Neuronal stem cell (in vitro differentiated cells): ENCODE measurements around the gene SIMC1.
A peak's percentile ranks its signal among the peaks of the same experiment; 100 is the strongest.
"Not testable (repeated sequence)": the region's sequence is repeated elsewhere in the genome, so short reads cannot be mapped to it uniquely, and the experiment has no call there.

ENCODE experiments used
- DNase-seq: peaks from one replicate; pipeline ENCODE4 v3.0.0-alpha.2; 2013; ENCODE audit warnings: low spot score
- H2AFZ ChIP-seq: one replicate; pipeline ENCODE4 v1.6.1; 2013; ENCODE audit warnings: mild to moderate bottlenecking, low read length, inconsistent platforms
- H2AK5ac ChIP-seq: 2 replicates; pipeline ENCODE4 v1.6.1; 2013; ENCODE audit warnings: low read depth, mild to moderate bottlenecking, inconsistent platforms, low read length, moderate library complexity, mixed read lengths
- H2BK120ac ChIP-seq: 2 replicates; pipeline ENCODE4 v1.6.1; 2013; ENCODE audit warnings: low read depth, mild to moderate bottlenecking, inconsistent platforms, low read length, moderate library complexity, mixed read lengths
- H2BK12ac ChIP-seq: one replicate; pipeline ENCODE4 v1.6.1; 2013; ENCODE audit warnings: low read length, inconsistent platforms
- H2BK15ac ChIP-seq: 2 replicates; pipeline ENCODE4 v1.6.1; 2013; ENCODE audit warnings: mild to moderate bottlenecking, low read length, inconsistent platforms, mixed read lengths
- H2BK5ac ChIP-seq: one replicate; pipeline ENCODE4 v1.6.1; 2013; ENCODE audit warnings: inconsistent platforms, mild to moderate bottlenecking, low read length, moderate library complexity
- H3K14ac ChIP-seq: one replicate; pipeline ENCODE4 v1.6.1; 2013; ENCODE audit warnings: low read length, inconsistent platforms
- H3K18ac ChIP-seq: 2 replicates; pipeline ENCODE4 v1.6.1; 2013; ENCODE audit warnings: low read length, inconsistent platforms
- H3K23ac ChIP-seq: 2 replicates; pipeline ENCODE4 v1.6.1; 2013; ENCODE audit warnings: low read depth, mild to moderate bottlenecking, mixed read lengths, low read length, inconsistent platforms; ENCODE audit not compliant: poor library complexity
- H3K27ac ChIP-seq: replicated peaks from 3 replicates; pipeline ENCODE4 v1.5.1; 2013; ENCODE audit warnings: low read length, inconsistent platforms
- H3K27me3 ChIP-seq, 3 experiments: 2 replicates each; pipeline ENCODE4 v1.6.1; 2013; ENCODE audit warnings: low read length in 3 of 3, mild to moderate bottlenecking in 2 of 3, inconsistent platforms in 1 of 3, low read depth in 1 of 3, mixed read lengths in 1 of 3, moderate library complexity in 1 of 3; ENCODE audit not compliant: control insufficient read depth in 3 of 3, insufficient read depth in 3 of 3
- H3K36me3 ChIP-seq, 2 donors: replicated peaks in 1 of 2; 2 replicates each; pipeline ENCODE4 v1.6.1; 2013; ENCODE audit warnings: low read length in 2 of 2; ENCODE audit not compliant: control insufficient read depth in 2 of 2, insufficient read depth in 2 of 2
- H3K4ac ChIP-seq: 2 replicates; pipeline ENCODE4 v1.6.1; 2013; ENCODE audit warnings: inconsistent platforms, mild to moderate bottlenecking, low read length, moderate library complexity
- H3K4me1 ChIP-seq, 2 donors: 1 replicate in 1 of 2; 2 replicates in 1 of 2; pipeline ENCODE4 v1.6.1; 2013; ENCODE audit warnings: low read length in 2 of 2, low read depth in 1 of 2; ENCODE audit not compliant: control insufficient read depth in 2 of 2, insufficient read depth in 1 of 2
- H3K4me2 ChIP-seq: one replicate; pipeline ENCODE4 v1.6.1; 2013; ENCODE audit warnings: mild to moderate bottlenecking, low read length, inconsistent platforms; ENCODE audit not compliant: insufficient read depth, poor library complexity, severe bottlenecking
- H3K4me3 ChIP-seq, 2 donors: 2 replicates each; pipeline ENCODE4 v1.5.1; 2013; ENCODE audit warnings: low read length in 2 of 2, mild to moderate bottlenecking in 2 of 2, inconsistent platforms in 1 of 2, moderate library complexity in 1 of 2
- H3K79me1 ChIP-seq: one replicate; pipeline ENCODE4 v1.6.1; 2013; ENCODE audit warnings: low read depth, mild to moderate bottlenecking, inconsistent platforms, low read length, moderate library complexity
- H3K9ac ChIP-seq: one replicate; pipeline ENCODE4 v1.6.1; 2013; ENCODE audit warnings: mild to moderate bottlenecking, low read depth, low read length, inconsistent platforms; ENCODE audit not compliant: poor library complexity
- H3K9me3 ChIP-seq, 2 donors: replicated peaks in 1 of 2; 2 replicates each; pipeline versions ENCODE3 to v1.6.1; 2013; ENCODE audit warnings: low read length in 2 of 2, mild to moderate bottlenecking in 2 of 2, inconsistent platforms in 1 of 2, low read depth in 1 of 2, mixed read lengths in 1 of 2, moderate library complexity in 1 of 2; ENCODE audit not compliant: control insufficient read depth in 2 of 2, insufficient read depth in 1 of 2
- H4K8ac ChIP-seq: one replicate; pipeline ENCODE4 v1.6.1; 2013; ENCODE audit warnings: low read depth, mild to moderate bottlenecking, inconsistent platforms, low read length, moderate library complexity
- H4K91ac ChIP-seq: one replicate; pipeline ENCODE4 v1.6.1; 2013; ENCODE audit warnings: low read length, low read depth, mild to moderate bottlenecking, inconsistent platforms; ENCODE audit not compliant: poor library complexity
- WGBS, 2 donors: extraction: QIAGEN DNeasy Blood & Tissue Kit; methylation state at CpG; one replicate each; pipeline ENCODE4 v1.1.7; 2013; ENCODE audit warnings: missing lambda C conversion rate in 2 of 2, mixed read lengths in 1 of 2; ENCODE audit not compliant: insufficient read length in 2 of 2, insufficient replicate concordance in 1 of 2; ENCODE audit errors: extremely low coverage in 2 of 2; 5-methylcytosine and 5-hydroxymethylcytosine counted together

SIMC1 gene

GRCh38 chr5:176228358-176228757 is 9.9 kb upstream of the SIMC1 start:
- not testable (repeated sequence) for H2BK15ac ChIP-seq, H3K4me2 ChIP-seq, H4K91ac ChIP-seq, H3K23ac ChIP-seq, H3K18ac ChIP-seq, H2BK120ac ChIP-seq, H3K4me1 ChIP-seq, H3K36me3 ChIP-seq, H3K4me3 ChIP-seq, H3K9me3 ChIP-seq, H3K27me3 ChIP-seq, H3K4ac ChIP-seq, H3K14ac ChIP-seq, H4K8ac ChIP-seq, H2AK5ac ChIP-seq, H3K79me1 ChIP-seq, H2BK5ac ChIP-seq, H3K27ac ChIP-seq, H3K9ac ChIP-seq, H2BK12ac ChIP-seq, H2AFZ ChIP-seq, DNase-seq
- no CpG with 5 or more reads among the region's 1 CpG for WGBS, 2 donors

- H3K9ac ChIP-seq, H3K14ac ChIP-seq, H3K4me3 ChIP-seq, H3K4me1 ChIP-seq, H2BK5ac ChIP-seq, H3K79me1 ChIP-seq, H3K9me3 ChIP-seq, H3K23ac ChIP-seq, H2BK120ac ChIP-seq, H3K18ac ChIP-seq, H4K8ac ChIP-seq, H3K27ac ChIP-seq, H3K4me2 ChIP-seq, H4K91ac ChIP-seq, H2BK12ac ChIP-seq, H2AFZ ChIP-seq, H3K36me3 ChIP-seq, H2BK15ac ChIP-seq, H3K4ac ChIP-seq, H2AK5ac ChIP-seq, DNase-seq, H3K27me3 ChIP-seq: not testable (repeated sequence)
- no CpG with 5 or more reads among the region's 5 CpGs for WGBS, 2 donors
These were observed 5.0 kb upstream of the SIMC1 start for GRCh38 chr5:176233253-176233652.

GRCh38 chr5:176235155-176235554 is 3.1 kb upstream of the SIMC1 start:
- not testable (repeated sequence) for H3K9ac ChIP-seq, H2BK12ac ChIP-seq

GRCh38 chr5:176238645-176239283 is 540 bp downstream of the SIMC1 start:
- H3K27ac ChIP-seq, H3K9ac ChIP-seq, H3K27me3 ChIP-seq, H2BK120ac ChIP-seq, DNase-seq, H3K9me3 ChIP-seq, H3K18ac ChIP-seq, H3K23ac ChIP-seq, H2AK5ac ChIP-seq, H3K4me2 ChIP-seq, H3K4ac ChIP-seq, H4K91ac ChIP-seq, H3K36me3 ChIP-seq, H3K79me1 ChIP-seq, H3K14ac ChIP-seq, H2BK5ac ChIP-seq, H3K4me1 ChIP-seq, H2BK15ac ChIP-seq, H4K8ac ChIP-seq, H2BK12ac ChIP-seq: not testable (repeated sequence)
- WGBS, 2 donors = no CpG with 5 or more reads among the region's 59 CpGs
- Histone ChIP-seq H3K4me3 (peak overlapping the region; percentile 39 to 74), H2AFZ (peak overlapping the region; percentile 81)

More at GRCh38 chr5:176235155-176235554, 3.1 kb upstream of the SIMC1 start:
- not testable (repeated sequence) for H3K23ac ChIP-seq, H3K4me2 ChIP-seq, H3K36me3 ChIP-seq, H3K4me3 ChIP-seq, H3K27me3 ChIP-seq, H2BK5ac ChIP-seq, H3K14ac ChIP-seq, H3K27ac ChIP-seq, H3K4me1 ChIP-seq, H4K91ac ChIP-seq, H2AK5ac ChIP-seq, H4K8ac ChIP-seq, H3K9me3 ChIP-seq, H2BK120ac ChIP-seq, H3K18ac ChIP-seq, H2BK15ac ChIP-seq, H3K4ac ChIP-seq, H3K79me1 ChIP-seq
- H2AFZ ChIP-seq = peak overlapping the region; percentile 66
- DNase-seq = peak; percentile 3
- WGBS, 2 donors = no CpG with 5 or more reads among the region's 1 CpG
